Common myeloid progenitor, CD34-positive (primary cell): ENCODE data around the gene OXLD1.
A peak's percentile ranks its signal among the peaks of the same experiment; 100 is the strongest.

ENCODE experiments used
- CTCF ChIA-PET: fragments of 350-600 bp; sonication (Branson Sonifier 250); formaldehyde crosslinking; loops from one replicate; lab custom pipeline; 2021; ENCODE audit warnings: antibody characterized with exemption; lab: Charles Lee
- POLR2A ChIA-PET: fragments of 350-600 bp; sonication (Branson Sonifier 250); formaldehyde crosslinking; loops from one replicate; lab custom pipeline; 2021; ENCODE audit warnings: antibody characterized with exemption; lab: Charles Lee
- DNase-seq, 3 donors: peaks; one replicate each; pipeline versions ENCODE4 v3.0.0 to v3.0.0-alpha.2; 2013
- H3K27ac ChIP-seq, 2 experiments: 1 replicate in 1 of 2; 2 replicates in 1 of 2; pipeline ENCODE4 v1.7.0; 2013; ENCODE audit warnings: inconsistent platforms in 2 of 2, low read length in 2 of 2, mild to moderate bottlenecking in 2 of 2, low read depth in 1 of 2, moderate library complexity in 1 of 2; ENCODE audit not compliant: severe bottlenecking in 2 of 2, insufficient read depth in 1 of 2, poor library complexity in 1 of 2
- H3K27me3 ChIP-seq, 5 experiments: replicated peaks in 2 of 5; 1 replicate in 3 of 5; 2 replicates in 2 of 5; pipeline versions ENCODE4 v1.6.1 to v1.7.0; 2013; ENCODE audit warnings: low read length in 4 of 5, mild to moderate bottlenecking in 2 of 5, moderate library complexity in 2 of 5, inconsistent platforms in 1 of 5; ENCODE audit not compliant: insufficient read depth in 5 of 5, control insufficient read depth in 4 of 5
- H3K36me3 ChIP-seq, 4 experiments: 1 replicate in 2 of 4; 2 replicates in 2 of 4; pipeline versions ENCODE4 v1.6.1 to v1.7.0; 2013; ENCODE audit warnings: low read length in 3 of 4, control low read depth in 1 of 4, mild to moderate bottlenecking in 1 of 4; ENCODE audit not compliant: control insufficient read depth in 4 of 4, insufficient read depth in 4 of 4
- H3K4me1 ChIP-seq, 4 experiments: 1 replicate in 3 of 4; 2 replicates in 1 of 4; pipeline versions ENCODE4 v1.6.1 to v1.7.1; 2013; ENCODE audit warnings: low read length in 3 of 4, mild to moderate bottlenecking in 3 of 4, control low read depth in 1 of 4, inconsistent platforms in 1 of 4, moderate library complexity in 1 of 4; ENCODE audit not compliant: control insufficient read depth in 4 of 4, insufficient read depth in 4 of 4; ENCODE audit errors: control extremely low read depth in 1 of 4
- H3K4me3 ChIP-seq, 7 experiments: 1 replicate in 4 of 7; 2 replicates in 3 of 7; pipeline versions ENCODE4 v1.5.1 to v1.7.0; 2013; ENCODE audit warnings: mild to moderate bottlenecking in 7 of 7, low read length in 6 of 7, moderate library complexity in 6 of 7, inconsistent platforms in 2 of 7, low read depth in 2 of 7, control low read depth in 1 of 7; ENCODE audit not compliant: insufficient read depth in 4 of 7, control insufficient read depth in 1 of 7; ENCODE audit errors: extremely low read depth in 1 of 7
- H3K9me3 ChIP-seq, 5 experiments: 1 replicate in 4 of 5; 2 replicates in 1 of 5; pipeline versions ENCODE4 v1.6.1 to v1.7.1; 2013; ENCODE audit warnings: low read length in 4 of 5, mild to moderate bottlenecking in 2 of 5, inconsistent platforms in 1 of 5, low read depth in 1 of 5, moderate library complexity in 1 of 5; ENCODE audit not compliant: control insufficient read depth in 4 of 5, insufficient read depth in 2 of 5; ENCODE audit errors: control extremely low read depth in 1 of 5
- WGBS: methylation state at CpG from one replicate; pipeline ENCODE4 v1.1.5; 2013; ENCODE audit not compliant: insufficient coverage; 5-methylcytosine and 5-hydroxymethylcytosine counted together

Gene OXLD1

DNA sequence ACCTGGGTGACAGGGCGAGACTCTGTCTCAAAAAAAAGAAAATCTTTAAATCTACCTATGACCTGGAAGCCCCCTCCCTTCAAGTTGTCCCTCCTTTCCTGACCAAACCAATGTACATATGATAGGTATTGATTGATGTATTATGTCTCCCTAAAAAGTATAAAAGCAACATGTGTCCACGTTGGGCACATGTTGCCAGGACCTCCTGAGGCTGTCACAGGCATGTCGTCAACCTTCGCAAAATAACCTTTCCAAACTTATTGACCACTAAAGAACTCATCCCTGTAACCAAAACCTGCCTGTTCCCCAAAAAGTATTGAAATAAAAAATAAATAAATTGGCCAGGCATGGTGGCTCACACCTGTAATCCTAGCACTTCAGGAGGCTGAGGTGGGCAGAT lies 4.4 kb downstream of the OXLD1 start:
- no CpG with 5 or more reads among the region's 4 CpGs for WGBS
- H3K4me3 ChIP-seq = no peak overlapping the region
- ChIA-PET POLR2A (no interaction called here), CTCF (no interaction called here)
- H3K4me1 ChIP-seq = peaks cover 4 to 18% (median 16%) of the 10 kb centered on the region in 4 experiments
- H3K9me3 ChIP-seq = no peaks in the 10 kb centered on the region
- H3K27me3 ChIP-seq = no peaks in the 10 kb centered on the region
- H3K27ac ChIP-seq = no peak overlapping the region
- DNase-seq = no peak
- H3K36me3 ChIP-seq = peaks cover 0 to 13% (median 4%) of the 10 kb centered on the region in 4 experiments

DNA sequence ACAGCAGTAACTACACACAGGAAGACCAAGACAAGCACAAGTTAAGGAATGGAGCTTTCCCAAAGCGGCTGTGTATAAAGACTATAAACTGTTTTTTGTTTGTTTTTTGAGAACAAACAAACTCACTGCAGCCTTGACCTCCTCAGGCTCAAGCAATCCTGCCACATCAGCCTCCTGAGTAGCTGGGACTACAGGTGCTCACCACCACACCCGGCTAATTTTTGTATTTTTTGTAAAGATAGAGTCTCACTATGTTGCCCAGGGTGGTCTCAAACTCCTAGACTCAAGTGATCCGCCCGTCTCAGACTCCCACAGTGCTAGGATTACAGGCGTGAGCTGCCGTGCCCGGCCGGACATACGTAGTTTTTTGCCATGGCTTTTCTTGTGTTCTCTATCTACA lies 6.0 kb downstream of the OXLD1 start:
- H3K27me3 ChIP-seq = no peaks in the 10 kb centered on the region
- H3K36me3 ChIP-seq = peaks cover 0 to 13% (median 4%) of the 10 kb centered on the region in 4 experiments
- peaks cover 4 to 26% (median 13%) of the 10 kb centered on the region in 4 experiments for H3K4me1 ChIP-seq
- WGBS = 97% methylated on average over 7 of the region's 9 CpGs
- ChIA-PET CTCF (interaction anchor here (0.7 kb wide), 1 partner anchor 17 kb away, joined by 3 read pairs; no protein-coding TSS in a partner anchor), POLR2A (no interaction called here)
- H3K9me3 ChIP-seq = no peaks in the 10 kb centered on the region
- no peak overlapping the region for H3K4me3 ChIP-seq
- H3K27ac ChIP-seq = no peak overlapping the region
- no peak for DNase-seq

DNA sequence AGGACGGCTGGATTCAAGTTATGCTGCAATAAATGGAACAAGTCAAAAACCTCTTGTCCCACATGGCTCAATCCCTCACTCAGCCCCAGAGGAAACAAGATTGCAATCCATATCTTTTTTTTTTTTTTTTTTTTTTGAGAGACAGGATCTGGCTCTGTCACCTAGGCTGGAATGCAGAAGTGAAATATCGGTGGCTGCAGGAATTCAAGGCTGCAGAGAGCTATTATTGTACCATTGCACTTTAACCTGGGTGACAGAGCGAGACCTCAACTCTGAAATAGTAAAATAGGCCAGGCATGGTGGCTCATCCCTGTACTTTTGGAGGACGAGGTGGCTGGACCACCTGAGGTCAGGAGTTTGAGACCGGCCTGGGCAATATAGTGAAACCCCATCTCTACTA lies 7.4 kb downstream of the OXLD1 start:
- H3K4me1 ChIP-seq = peaks cover 0 to 19% (median 6%) of the 10 kb centered on the region in 4 experiments
- no peak overlapping the region for H3K4me3 ChIP-seq
- H3K9me3 ChIP-seq = no peaks in the 10 kb centered on the region
- DNase-seq = no peak
- 100% methylated on average over 4 of the region's 5 CpGs for WGBS
- no peak overlapping the region for H3K27ac ChIP-seq
- CTCF ChIA-PET = no interaction called here
- POLR2A ChIA-PET = interaction anchor here (0.9 kb wide), 1 partner anchor 389 kb away, joined by 3 read pairs; no protein-coding TSS in a partner anchor
- H3K27me3 ChIP-seq = no peaks in the 10 kb centered on the region
- H3K36me3 ChIP-seq = peaks cover 0 to 1% (median under 1%) of the 10 kb centered on the region in 4 experiments

DNA sequence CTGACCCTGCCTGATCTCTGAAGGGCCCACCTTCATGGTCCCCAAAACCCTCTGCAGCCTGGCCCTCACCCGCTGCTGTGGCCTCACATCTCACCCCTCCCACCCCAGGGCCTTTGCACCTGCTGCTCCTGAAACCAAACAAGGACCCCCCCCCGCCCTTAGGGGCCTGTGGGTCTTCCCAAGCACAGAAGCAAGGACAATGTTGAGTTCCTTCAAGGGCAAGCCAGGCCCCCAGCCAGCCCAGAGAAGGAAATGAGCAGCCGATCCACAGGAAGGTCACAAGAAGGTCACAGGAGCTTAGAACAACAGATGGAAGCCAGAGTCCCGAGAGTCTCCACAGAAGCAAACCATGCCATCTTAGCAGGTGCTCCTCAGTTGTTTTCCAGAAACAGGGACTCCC lies 9.6 kb downstream of the OXLD1 start:
- ChIA-PET CTCF (interaction anchor here (1.1 to 1.4 kb wide), 2 partner anchors 11 to 26 kb away, joined by 3 read pairs; no protein-coding TSS in a partner anchor), POLR2A (no interaction called here)
- 60% methylated on average over 3 of the region's 4 CpGs for WGBS
- Histone ChIP-seq H3K4me3 (no peak overlapping the region), H3K27ac (no peak overlapping the region), H3K36me3 (no peaks in the 10 kb centered on the region), H3K9me3 (no peaks in the 10 kb centered on the region), H3K4me1 (peaks cover 0 to 34% (median 20%) of the 10 kb centered on the region in 4 experiments), H3K27me3 (no peaks in the 10 kb centered on the region)
- DNase-seq = no peak

DNA sequence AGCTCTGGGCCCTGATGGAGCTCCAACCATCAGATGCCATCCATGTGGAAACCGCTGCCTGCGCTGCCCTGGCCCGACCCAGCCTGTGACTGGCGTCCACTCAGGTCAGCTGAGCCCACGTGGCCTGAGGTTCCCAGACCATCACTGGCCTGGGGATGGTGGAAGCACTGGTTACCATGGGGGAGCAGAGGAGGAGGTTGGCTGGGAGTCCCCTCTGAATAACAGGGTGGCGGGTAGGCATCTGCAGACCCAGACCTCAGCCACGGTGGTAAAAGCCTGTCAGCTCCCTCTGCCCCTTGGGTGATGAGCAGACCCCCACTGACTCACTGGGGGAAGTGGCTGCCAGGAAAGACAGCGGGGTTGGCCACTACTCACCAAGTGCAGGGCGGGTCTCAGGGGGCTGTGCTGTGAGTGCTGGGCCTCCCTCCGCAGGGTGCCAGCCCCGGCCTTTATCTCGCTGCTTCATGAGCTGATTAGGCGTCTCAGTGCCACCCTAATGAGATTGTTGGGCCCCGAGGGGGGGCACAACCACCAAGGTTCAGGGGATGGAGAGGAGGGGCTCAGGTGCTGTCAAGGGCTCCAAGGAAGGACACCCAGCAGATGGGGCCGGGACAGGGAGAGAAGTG lies 10.2 kb downstream of the OXLD1 start, which contains the start of gene PDE6G:
Gene PDE6G, minus strand, starts transcription at position 425 of the 626 bp plus-strand sequence. CDS start 3,237 bp downstream, outside the sequence.
- DNase-seq = peak in 2 of 3 donors; percentile 26 to 40
- POLR2A ChIA-PET = no interaction called here
- no peak within 1 kb of the TSS for H3K4me3 ChIP-seq
- H3K27me3 ChIP-seq = no peaks in the 10 kb centered on the region
- H3K27ac ChIP-seq = no peak within 1 kb of the TSS
- CTCF ChIA-PET = interaction anchor here (0.6 to 1.1 kb wide), 2 partner anchors 26 to 314 kb away, joined by 3 to 4 read pairs; no protein-coding TSS in a partner anchor
- no peaks in the 10 kb centered on the region for H3K36me3 ChIP-seq
- 90% methylated on average over 11 of the region's 15 CpGs for WGBS
- peaks cover 0 to 34% (median 20%) of the 10 kb centered on the region in 4 experiments for H3K4me1 ChIP-seq
- H3K9me3 ChIP-seq = no peaks in the 10 kb centered on the region

DNA sequence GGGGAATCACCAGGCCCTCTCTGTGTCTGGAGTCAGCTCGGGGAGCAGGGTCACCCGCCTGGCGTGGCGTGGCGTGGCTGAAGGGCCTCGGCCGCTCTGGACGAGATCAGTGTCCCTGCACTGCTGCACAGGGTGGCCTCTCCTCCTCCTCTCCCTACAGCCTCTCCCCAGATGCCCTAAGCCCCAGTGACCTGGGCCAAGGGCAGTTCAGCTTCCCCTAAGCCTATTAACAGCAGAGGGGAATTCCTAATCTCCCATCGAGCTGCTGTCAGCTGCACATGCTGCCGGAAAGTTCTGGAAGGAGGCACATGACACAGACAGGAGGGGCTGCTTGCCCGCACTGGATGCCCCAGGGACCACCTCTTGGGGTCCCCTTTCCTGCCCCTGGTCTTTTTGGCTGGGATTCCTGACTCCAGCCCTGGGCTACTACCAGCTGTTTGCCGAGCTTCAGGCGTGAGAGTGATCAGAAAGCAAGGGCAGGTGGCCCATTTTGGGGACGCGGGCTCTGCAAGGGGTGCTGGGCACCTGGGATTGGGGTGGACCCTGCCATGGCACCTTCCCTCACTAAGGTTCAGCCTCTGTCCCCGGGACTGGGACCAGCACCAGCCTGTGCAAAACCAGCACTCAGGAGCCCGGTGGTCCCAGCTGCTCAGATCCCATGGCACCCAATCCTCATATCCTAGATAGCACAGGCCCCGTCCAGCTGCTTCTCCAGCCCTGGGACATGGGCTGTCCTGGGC lies 10.9 kb downstream of the OXLD1 start:
- Histone ChIP-seq H3K27me3 (no peaks in the 10 kb centered on the region), H3K4me3 (no peak overlapping the region), H3K27ac (no peak overlapping the region), H3K9me3 (no peaks in the 10 kb centered on the region), H3K36me3 (peaks cover 0 to under 1% (median 0%) of the 10 kb centered on the region in 4 experiments), H3K4me1 (peaks cover 0 to 34% (median 20%) of the 10 kb centered on the region in 4 experiments)
- WGBS = 90% methylated on average over 16 of the region's 18 CpGs
- ChIA-PET POLR2A (interaction anchor here (0.6 kb wide), 1 partner anchor 171 kb away, joined by 3 read pairs; no protein-coding TSS in a partner anchor), CTCF (interaction anchor here (0.6 to 1.0 kb wide), 2 partner anchors 21 to 315 kb away, joined by 3 to 4 read pairs; no protein-coding TSS in a partner anchor)
- no peak for DNase-seq
